IMR-90 (cell line): Measurements from ENCODE around the gene PARD6G. TPM values are rescaled to one million over a fixed set of nuclear protein-coding genes. Genes with fewer than 3 reads are reported as not detected.

Experiments
- ATAC-seq: fragments of 200-7000 bp; cut with Tn5 transposase; 2 replicates; pipeline ENCODE4 v1.9.1; 2020; ENCODE audit warnings: low read depth, mild to moderate bottlenecking, moderate library complexity
- BruUV-seq: library from RNA; stranded (reverse); fragments of 400-500 nt; replicated peaks from 2 replicates; lab custom pipeline; 2021; lab: Mats Ljungman, UMichigan
- CTCF ChIA-PET: fragments of 300-600 bp; formaldehyde crosslinking; extraction: SDS; loops from one replicate; lab custom pipeline; 2021; ENCODE audit warnings: antibody characterized with exemption; lab: Yijun Ruan, JAX
- POLR2A ChIA-PET: fragments of 300-600 bp; sonication (Branson Sonifier 250); formaldehyde crosslinking; loops from one replicate; lab custom pipeline; 2022; ENCODE audit warnings: antibody characterized with exemption; ENCODE audit not compliant: unreplicated experiment; lab: Charles Lee
- DNase-seq: peaks from one replicate; pipeline ENCODE4 v3.0.0; 2013
- H2AFZ ChIP-seq: replicated peaks from 2 replicates; pipeline ENCODE3; 2013; ENCODE audit warnings: low read length, mild to moderate bottlenecking; ENCODE audit not compliant: poor library complexity
- H2AK5ac ChIP-seq: 2 replicates; pipeline ENCODE4 v1.6.1; 2013; ENCODE audit warnings: low read depth, low read length, inconsistent platforms
- H2AK9ac ChIP-seq: replicated peaks from 2 replicates; pipeline ENCODE3; 2013; ENCODE audit warnings: mild to moderate bottlenecking, low read depth, low read length, moderate library complexity; ENCODE audit not compliant: poor library complexity
- H2BK120ac ChIP-seq: 2 replicates; pipeline ENCODE4 v1.6.1; 2013; ENCODE audit warnings: low read depth, low read length, inconsistent platforms
- H2BK15ac ChIP-seq: 3 replicates; pipeline ENCODE4 v1.6.1; 2013; ENCODE audit warnings: low read depth, low read length, inconsistent platforms
- H2BK20ac ChIP-seq: 2 replicates; pipeline ENCODE4 v1.6.1; 2013; ENCODE audit warnings: low read depth, mild to moderate bottlenecking, inconsistent platforms, low read length, moderate library complexity
- H2BK5ac ChIP-seq: 2 replicates; pipeline ENCODE4 v1.6.1; 2013; ENCODE audit warnings: mild to moderate bottlenecking, low read depth, low read length, inconsistent platforms; ENCODE audit not compliant: poor library complexity, severe bottlenecking
- H3K14ac ChIP-seq: replicated peaks from 2 replicates; pipeline ENCODE4 v1.6.1; 2013; ENCODE audit warnings: low read depth, low read length, inconsistent platforms
- H3K18ac ChIP-seq: 2 replicates; pipeline ENCODE4 v1.6.1; 2013; ENCODE audit warnings: low read depth, low read length, control low read depth
- H3K23ac ChIP-seq: 2 replicates; pipeline ENCODE4 v1.6.1; 2013; ENCODE audit warnings: low read depth, low read length, inconsistent platforms
- H3K27ac ChIP-seq: 2 replicates; pipeline ENCODE4 v1.5.1; 2013; ENCODE audit warnings: mild to moderate bottlenecking, control low read depth, low read length; ENCODE audit not compliant: insufficient read depth
- H3K27me3 ChIP-seq: 2 replicates; pipeline ENCODE4 v1.6.1; 2013; ENCODE audit warnings: low read length; ENCODE audit not compliant: control insufficient read depth, insufficient read depth
- H3K36me3 ChIP-seq: 2 replicates; pipeline ENCODE4 v1.6.1; 2013; ENCODE audit warnings: low read length, mixed read lengths; ENCODE audit not compliant: control insufficient read depth, insufficient read depth
- H3K4ac ChIP-seq: 2 replicates; pipeline ENCODE4 v1.6.1; 2013; ENCODE audit warnings: low read depth, low read length, inconsistent platforms
- H3K4me1 ChIP-seq: 2 replicates; pipeline ENCODE4 v1.6.1; 2013; ENCODE audit warnings: low read length, mixed read lengths; ENCODE audit not compliant: control insufficient read depth, insufficient read depth
- H3K4me2 ChIP-seq: 2 replicates; pipeline ENCODE4 v1.6.1; 2013; ENCODE audit warnings: low read depth, mild to moderate bottlenecking, control low read depth, low read length, moderate library complexity
- H3K4me3 ChIP-seq: 2 replicates; pipeline ENCODE4 v1.5.1; 2013; ENCODE audit warnings: low read depth, mild to moderate bottlenecking, control low read depth, low read length, moderate library complexity; ENCODE audit not compliant: insufficient read depth
- H3K56ac ChIP-seq: 2 replicates; pipeline ENCODE4 v1.6.1; 2013; ENCODE audit warnings: low read length, inconsistent platforms; ENCODE audit not compliant: insufficient read depth; ENCODE audit errors: extremely low read depth
- H3K79me1 ChIP-seq, 2 experiments: 2 replicates each; pipeline ENCODE4 v1.6.1; 2013; ENCODE audit warnings: low read length in 2 of 2, inconsistent platforms in 1 of 2, low read depth in 1 of 2
- H3K9ac ChIP-seq: 2 replicates; pipeline ENCODE4 v1.6.1; 2013; ENCODE audit warnings: low read depth, low read length, control low read depth
- H3K9me1 ChIP-seq: 2 replicates; pipeline ENCODE4 v1.6.1; 2013; ENCODE audit warnings: low read length, inconsistent platforms; ENCODE audit not compliant: insufficient read depth
- H3K9me3 ChIP-seq: 2 replicates; pipeline ENCODE4 v1.6.1; 2013; ENCODE audit warnings: low read length; ENCODE audit not compliant: control insufficient read depth, insufficient read depth
- H4K20me1 ChIP-seq: 2 replicates; pipeline ENCODE4 v1.6.1; 2013; ENCODE audit warnings: low read length, inconsistent platforms; ENCODE audit not compliant: insufficient read depth
- H4K5ac ChIP-seq: 2 replicates; pipeline ENCODE4 v1.6.1; 2013; ENCODE audit warnings: mild to moderate bottlenecking, low read depth, low read length, control low read depth
- H4K8ac ChIP-seq, 2 experiments: 2 replicates each; pipeline ENCODE4 v1.6.1; 2013; ENCODE audit warnings: low read depth in 2 of 2, low read length in 2 of 2, control low read depth in 1 of 2, inconsistent platforms in 1 of 2
- H4K91ac ChIP-seq: 2 replicates; pipeline ENCODE4 v1.6.1; 2013; ENCODE audit warnings: low read depth, low read length, inconsistent platforms; ENCODE audit not compliant: insufficient read depth
- CEBPB ChIP-seq: IDR thresholded peaks from 2 replicates; pipeline ENCODE4 v1.6.1; 2012; ENCODE audit warnings: low read depth, low read length, improper control_type of control experiment
- MAFK ChIP-seq: IDR thresholded peaks from 2 replicates; pipeline ENCODE4 v1.6.1; 2012; ENCODE audit warnings: low read depth, low read length, improper control_type of control experiment
- WGBS, 2 experiments: methylation state at CpG; one replicate each; pipeline versions ENCODE4 v1.1.5 to v1.1.7; 2013; ENCODE audit warnings: missing lambda C conversion rate in 2 of 2; ENCODE audit not compliant: insufficient read length in 1 of 2; ENCODE audit errors: extremely low coverage in 2 of 2; 5-methylcytosine and 5-hydroxymethylcytosine counted together
- dilution Hi-C: fragments of 300-500 bp; cut with HindIII; formaldehyde crosslinking; loops from one replicate; pipeline ENCODE4 v1.14.3; 2018; ENCODE audit warnings: low sequenced_read_pairs; ENCODE audit not compliant: unreplicated experiment
- in situ Hi-C: fragments of 300-500 bp; cut with MboI; formaldehyde crosslinking; loops from 3 replicates; pipeline ENCODE4 v1.14.3; 2019; ENCODE audit warnings: low sequenced_read_pairs, inconsistent platforms, mixed read lengths
- intact Hi-C: fragments of 100-400 bp; cut with micrococcal nuclease; formaldehyde crosslinking; loops from 2 replicates; pipeline ENCODE4 v1.10.0; 2022
- polyA plus RNA-seq, 3 experiments: library from polyadenylated mRNA; depleted of rRNA; stranded (reverse); fragments of >200 nt; gene quantifications; 2 replicates each; pipeline ENCODE4 v1.2.3, GENCODE V29; 2012; ENCODE audit warnings: low replicate concordance in 1 of 3
- total RNA-seq: library from RNA; depleted of rRNA; stranded (reverse); fragments of >200 nt; gene quantifications from 2 replicates; pipeline ENCODE4 v1.2.3, GENCODE V29; 2012

PARD6G gene
- total and polyA plus RNA-seq, 2 of the 4 experiments (the other 2 are of a cell fraction): 2.5 to 4.6 TPM

DNA sequence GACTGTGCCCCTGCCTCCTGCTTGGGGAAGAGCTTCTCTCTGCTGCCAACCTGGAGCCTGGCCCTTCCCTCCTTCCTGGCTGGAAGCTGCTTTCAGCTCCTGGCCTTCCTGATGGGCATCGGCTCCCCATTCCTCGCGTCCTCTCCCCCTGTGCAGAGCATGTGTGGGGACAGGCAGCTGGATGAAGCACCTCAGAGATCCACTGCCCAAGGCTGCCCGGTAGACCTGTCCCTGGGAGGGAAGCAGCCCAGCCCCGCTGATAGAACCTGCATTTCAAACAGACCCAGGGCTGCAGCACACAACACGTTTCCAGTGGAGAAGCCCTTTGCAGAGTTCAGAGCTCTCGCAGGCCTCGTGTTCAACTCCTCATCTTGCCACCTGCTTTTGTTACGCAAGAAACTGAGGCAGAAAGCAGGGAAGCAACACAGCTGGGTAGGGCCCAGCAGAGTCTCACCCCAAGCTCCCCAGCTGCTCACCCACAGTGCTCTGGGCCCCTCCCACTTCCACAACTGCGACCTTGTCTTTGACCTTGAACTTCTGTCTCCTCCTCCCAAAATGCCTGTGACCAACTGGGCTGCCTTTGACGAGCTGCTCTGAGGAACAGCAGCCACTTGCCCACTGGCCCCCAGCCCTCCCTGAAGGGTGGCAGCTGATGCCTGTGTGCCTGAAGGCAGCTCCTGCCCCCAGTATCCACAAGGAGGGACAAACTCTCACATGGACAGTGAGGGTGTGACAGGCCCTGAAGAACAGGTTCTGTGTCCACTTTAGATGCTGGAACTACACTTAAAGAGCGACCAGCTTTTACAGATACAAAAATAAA, 65.5 kb downstream of the PARD6G start:
- no peaks in the 10 kb centered on the region for H3K9me3 ChIP-seq
- no peak overlapping the region for H3K56ac ChIP-seq
- in situ Hi-C loops (no loop called here), intact Hi-C loops (no loop called here), dilution Hi-C loops (no loop called here)
- H2AK5ac ChIP-seq: no peak overlapping the region
- peaks cover 0 to 15% of the 10 kb centered on the region in 2 experiments; a peak in 2 of 4 replicates for H3K79me1 ChIP-seq
- H3K4ac ChIP-seq: no peak overlapping the region
- H2AK9ac ChIP-seq: no peak overlapping the region
- no TSS peak for BruUV-seq
- H4K91ac ChIP-seq: no peak overlapping the region
- no peak overlapping the region for H3K18ac ChIP-seq
- H3K27ac ChIP-seq: no peak overlapping the region
- H2BK15ac ChIP-seq: no peak overlapping the region
- H4K20me1 ChIP-seq: peaks cover 3% of the 10 kb centered on the region; the same call in 1 of the 2 replicates
- no peaks in the 10 kb centered on the region; the same call in 1 of the 2 replicates for H3K4me1 ChIP-seq
- no peaks in the 10 kb centered on the region for H3K27me3 ChIP-seq
- ATAC-seq (no peak), DNase-seq (no peak)
- no peak overlapping the region for H2AFZ ChIP-seq
- H3K14ac ChIP-seq: no peak overlapping the region
- H4K5ac ChIP-seq: no peak overlapping the region
- no peak overlapping the region for H3K23ac ChIP-seq
- no peak overlapping the region for H3K9ac ChIP-seq
- WGBS, 2 experiments: 89% methylated on average over 3 of the region's 12 CpGs; no CpG with 5 or more reads in 1 of the 2 experiments
- no peak overlapping the region for H4K8ac ChIP-seq
- H3K9me1 ChIP-seq: peaks cover 11% of the 10 kb centered on the region
- no peak overlapping the region for H3K4me2 ChIP-seq
- H3K4me3 ChIP-seq: no peak overlapping the region
- no peaks in the 10 kb centered on the region for H3K36me3 ChIP-seq
- ChIA-PET POLR2A (no interaction called here), CTCF (interaction anchor here (1.5 kb wide), 1 partner anchor 24 kb away, joined by 4 read pairs; no protein-coding TSS in a partner anchor)
- no peak overlapping the region for H2BK20ac ChIP-seq
- no peak overlapping the region for H2BK120ac ChIP-seq
- TF ChIP-seq MAFK (no peak), CEBPB (0 out of 2 replicates have a peak, but pooled peaks have one; percentile 42)
- no peak overlapping the region for H2BK5ac ChIP-seq
